ENCODE measurements around the gene RPL10. TPM values are rescaled to one million over a fixed set of nuclear protein-coding genes. Genes with fewer than 3 reads are reported as not detected.

RPL10 gene
- total RNA-seq, 1 donor from 2014 or later, result 2,364 TPM

DNA sequence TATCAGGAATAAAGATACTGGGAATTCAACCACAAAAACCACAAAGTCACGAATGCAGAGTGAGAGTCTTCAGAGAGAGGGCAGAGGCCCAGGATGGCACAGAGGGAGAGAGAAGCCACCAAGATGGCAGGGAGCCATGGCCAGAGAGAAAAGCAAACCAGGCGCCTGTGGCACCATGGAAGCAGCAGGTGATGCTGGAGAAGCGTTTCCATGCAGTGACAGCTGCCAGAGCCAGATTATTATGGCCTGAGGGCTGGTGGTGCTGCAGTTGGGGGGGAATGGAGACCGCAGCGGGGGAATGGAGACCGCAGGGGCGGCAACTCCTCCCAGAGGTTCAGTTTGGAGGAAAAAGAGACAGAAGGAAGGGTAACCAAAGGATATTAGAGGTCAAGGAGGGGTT, 19.0 kb downstream of the RPL10 start:
- Mint-ChIP-seq H3K4me3 (ENCODE audit: low read depth) (no peak overlapping the region), H3K27ac (no peak overlapping the region), H3K36me3 (ENCODE audit: insufficient read depth) (peaks cover 5% of the 10 kb centered on the region), H3K4me1 (ENCODE audit: low read depth) (no peaks in the 10 kb centered on the region), H3K27me3 (no peaks in the 10 kb centered on the region), H3K9me3 (ENCODE audit: low read depth) (no peaks in the 10 kb centered on the region)
- no peak for DNase-seq (ENCODE audit: low spot score, unreplicated experiment)
- TF ChIP-seq, protein P1, sequence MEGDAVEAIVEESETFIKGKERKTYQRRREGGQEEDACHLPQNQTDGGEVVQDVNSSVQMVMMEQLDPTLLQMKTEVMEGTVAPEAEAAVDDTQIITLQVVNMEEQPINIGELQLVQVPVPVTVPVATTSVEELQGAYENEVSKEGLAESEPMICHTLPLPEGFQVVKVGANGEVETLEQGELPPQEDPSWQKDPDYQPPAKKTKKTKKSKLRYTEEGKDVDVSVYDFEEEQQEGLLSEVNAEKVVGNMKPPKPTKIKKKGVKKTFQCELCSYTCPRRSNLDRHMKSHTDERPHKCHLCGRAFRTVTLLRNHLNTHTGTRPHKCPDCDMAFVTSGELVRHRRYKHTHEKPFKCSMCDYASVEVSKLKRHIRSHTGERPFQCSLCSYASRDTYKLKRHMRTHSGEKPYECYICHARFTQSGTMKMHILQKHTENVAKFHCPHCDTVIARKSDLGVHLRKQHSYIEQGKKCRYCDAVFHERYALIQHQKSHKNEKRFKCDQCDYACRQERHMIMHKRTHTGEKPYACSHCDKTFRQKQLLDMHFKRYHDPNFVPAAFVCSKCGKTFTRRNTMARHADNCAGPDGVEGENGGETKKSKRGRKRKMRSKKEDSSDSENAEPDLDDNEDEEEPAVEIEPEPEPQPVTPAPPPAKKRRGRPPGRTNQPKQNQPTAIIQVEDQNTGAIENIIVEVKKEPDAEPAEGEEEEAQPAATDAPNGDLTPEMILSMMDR (IDR thresholded peaks at IDR 0.05; ENCODE audit: unreplicated experiment), result no peak

GRCh38 chrX:154419189-154419588, 21.0 kb downstream of the RPL10 start:
- no peaks in the 10 kb centered on the region for H3K27me3 Mint-ChIP-seq
- H3K36me3 Mint-ChIP-seq (ENCODE audit: insufficient read depth), result peaks cover 2% of the 10 kb centered on the region
- no peaks in the 10 kb centered on the region for H3K4me1 Mint-ChIP-seq (ENCODE audit: low read depth)
- no peaks in the 10 kb centered on the region for H3K9me3 Mint-ChIP-seq (ENCODE audit: low read depth)
- TF ChIP-seq, protein P1 (IDR thresholded peaks at IDR 0.05; ENCODE audit: unreplicated experiment), result no peak
- DNase-seq (ENCODE audit: low spot score, unreplicated experiment), result no peak
- H3K27ac Mint-ChIP-seq, result no peak overlapping the region
- H3K4me3 Mint-ChIP-seq (ENCODE audit: low read depth), result no peak overlapping the region

DNA sequence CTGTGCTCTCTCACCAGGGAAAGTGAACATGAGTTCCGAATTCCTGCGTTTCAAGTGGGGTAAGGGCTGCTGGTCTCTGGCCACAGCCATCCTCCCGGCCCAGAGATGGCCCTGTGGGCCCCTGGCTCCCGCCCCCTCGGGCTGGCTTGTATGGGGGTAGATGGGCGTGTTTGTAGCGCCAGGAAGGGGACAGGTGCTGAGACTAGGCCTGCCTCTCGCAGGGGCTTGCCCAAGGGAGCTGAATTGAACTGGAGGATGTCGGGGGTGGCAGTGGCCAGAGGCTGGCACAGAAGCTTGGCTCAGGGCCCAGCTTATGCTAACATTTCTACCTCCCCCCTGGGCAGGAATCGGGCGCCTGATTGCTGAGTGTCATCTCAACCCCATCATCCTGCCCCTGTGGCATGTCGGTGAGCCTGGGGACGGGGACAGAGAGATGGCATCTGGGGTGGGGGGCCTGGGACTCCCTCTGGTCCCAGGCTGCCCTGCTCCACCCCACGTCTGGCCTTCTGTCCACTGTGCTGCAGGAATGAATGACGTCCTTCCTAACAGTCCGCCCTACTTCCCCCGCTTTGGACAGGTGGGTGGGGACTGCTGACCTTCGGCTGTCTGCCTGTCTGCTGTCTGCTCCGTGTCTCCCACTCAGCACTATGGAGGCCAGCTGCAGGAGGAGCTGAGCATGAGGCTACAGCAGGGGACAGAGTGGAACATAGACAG, 21.7 kb downstream of the RPL10 start:
- peaks cover 3% of the 10 kb centered on the region for H3K9me3 Mint-ChIP-seq (ENCODE audit: low read depth)
- no peaks in the 10 kb centered on the region for H3K4me1 Mint-ChIP-seq (ENCODE audit: low read depth)
- H3K36me3 Mint-ChIP-seq (ENCODE audit: insufficient read depth), result peaks cover 2% of the 10 kb centered on the region
- TF ChIP-seq, protein P1 (IDR thresholded peaks at IDR 0.05; ENCODE audit: unreplicated experiment), result no peak
- H3K27ac Mint-ChIP-seq, result no peak overlapping the region
- DNase-seq (ENCODE audit: low spot score, unreplicated experiment), result no peak
- no peak overlapping the region for H3K4me3 Mint-ChIP-seq (ENCODE audit: low read depth)
- H3K27me3 Mint-ChIP-seq, result no peaks in the 10 kb centered on the region

DNA sequence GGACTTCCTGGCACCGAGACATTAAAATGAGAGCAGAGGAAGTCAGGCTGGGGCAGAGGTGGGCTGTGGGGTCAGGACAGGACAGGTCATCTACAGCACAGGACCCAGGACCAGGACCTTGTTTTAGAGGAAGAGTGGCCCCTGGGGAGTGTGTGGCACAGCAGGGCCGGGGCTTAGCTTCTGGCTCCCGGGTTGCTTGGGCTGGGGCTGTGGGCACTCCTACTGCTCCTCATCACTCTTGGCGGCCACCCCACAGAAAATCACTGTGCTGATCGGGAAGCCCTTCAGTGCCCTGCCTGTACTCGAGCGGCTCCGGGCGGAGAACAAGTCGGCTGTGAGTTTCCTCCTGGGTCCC, 22.2 kb downstream of the RPL10 start:
- TF ChIP-seq, protein P1 (IDR thresholded peaks at IDR 0.05; ENCODE audit: unreplicated experiment), result no peak
- Mint-ChIP-seq H3K27ac (no peak overlapping the region), H3K36me3 (ENCODE audit: insufficient read depth) (no peaks in the 10 kb centered on the region), H3K4me1 (ENCODE audit: low read depth) (no peaks in the 10 kb centered on the region), H3K9me3 (ENCODE audit: low read depth) (peaks cover 3% of the 10 kb centered on the region), H3K4me3 (ENCODE audit: low read depth) (no peak overlapping the region), H3K27me3 (no peaks in the 10 kb centered on the region)
- DNase-seq (ENCODE audit: low spot score, unreplicated experiment), result no peak

DNA sequence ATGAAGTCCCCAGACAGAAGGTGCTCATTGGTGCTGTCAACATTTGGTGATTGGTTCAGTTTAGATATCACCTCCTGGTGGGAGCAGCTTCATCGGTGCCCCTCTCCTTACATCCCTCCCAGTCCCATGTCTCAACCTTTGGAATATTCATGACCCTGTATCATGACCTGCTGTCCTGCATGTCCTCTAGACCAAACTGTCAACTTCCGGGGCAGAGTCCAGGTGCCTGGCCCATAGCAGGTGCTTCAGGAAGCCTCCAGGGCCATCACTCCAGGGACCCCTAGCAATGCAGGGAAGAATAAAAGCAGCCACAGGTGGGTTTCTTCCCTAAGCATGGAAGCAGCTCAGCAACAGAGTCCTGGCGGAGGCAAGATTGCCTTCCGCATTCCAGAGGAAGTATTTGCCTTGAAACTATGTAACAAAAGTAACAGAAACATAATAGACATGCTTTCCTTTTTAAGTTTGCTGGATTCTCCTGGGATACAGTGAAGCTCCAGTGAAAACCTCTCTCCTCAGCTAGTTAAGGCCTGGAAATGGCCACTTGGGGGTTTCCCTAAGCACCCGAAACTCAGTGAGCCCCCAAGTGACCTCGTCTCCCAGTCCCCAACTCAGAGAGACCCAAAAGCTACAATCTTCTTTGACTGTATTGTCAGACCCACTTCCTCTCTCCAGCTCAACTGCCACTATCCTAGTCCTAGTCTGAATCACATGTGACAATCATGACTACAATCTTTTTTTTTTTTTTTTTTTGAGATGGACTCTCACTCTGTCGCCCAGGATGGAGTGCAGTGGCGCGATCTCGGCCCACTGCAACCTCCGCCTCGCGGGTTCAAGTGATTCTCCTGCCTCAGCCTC, 29.0 kb downstream of the RPL10 start:
- Mint-ChIP-seq H3K4me1 (ENCODE audit: low read depth) (peaks cover 16% of the 10 kb centered on the region), H3K4me3 (ENCODE audit: low read depth) (no peak overlapping the region), H3K27me3 (no peaks in the 10 kb centered on the region), H3K27ac (no peak overlapping the region), H3K9me3 (ENCODE audit: low read depth) (peaks cover 12% of the 10 kb centered on the region), H3K36me3 (ENCODE audit: insufficient read depth) (peaks cover 6% of the 10 kb centered on the region)
- TF ChIP-seq, protein P1 (IDR thresholded peaks at IDR 0.05; ENCODE audit: unreplicated experiment), result no peak
- DNase-seq (ENCODE audit: low spot score, unreplicated experiment), result no peak

Measured in progenitor cell of endocrine pancreas (in vitro differentiated cells).